ENCODE results near the gene RETN.

DNA sequence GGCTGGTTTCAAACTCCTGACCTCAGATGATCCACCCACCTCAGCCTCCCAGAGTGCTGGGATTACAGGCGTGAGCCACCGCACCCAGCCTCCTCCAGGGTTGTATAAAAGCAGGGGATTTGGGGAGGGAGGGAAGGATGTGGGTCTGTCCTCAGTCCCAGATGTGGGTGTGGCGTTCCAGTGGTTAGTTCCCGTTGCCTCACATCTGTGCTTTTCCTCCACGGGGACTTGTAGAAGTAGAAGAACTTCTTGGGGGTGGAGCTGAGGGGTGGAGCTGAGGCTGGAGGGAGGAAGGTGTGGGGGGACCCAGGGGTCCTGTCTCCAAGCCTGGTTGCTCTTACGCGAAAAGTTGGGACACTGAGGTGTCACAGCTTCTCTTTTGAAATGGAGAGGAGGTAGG lies 7.5 kb downstream of the RETN start:
- TF ChIP-seq, protein P1, sequence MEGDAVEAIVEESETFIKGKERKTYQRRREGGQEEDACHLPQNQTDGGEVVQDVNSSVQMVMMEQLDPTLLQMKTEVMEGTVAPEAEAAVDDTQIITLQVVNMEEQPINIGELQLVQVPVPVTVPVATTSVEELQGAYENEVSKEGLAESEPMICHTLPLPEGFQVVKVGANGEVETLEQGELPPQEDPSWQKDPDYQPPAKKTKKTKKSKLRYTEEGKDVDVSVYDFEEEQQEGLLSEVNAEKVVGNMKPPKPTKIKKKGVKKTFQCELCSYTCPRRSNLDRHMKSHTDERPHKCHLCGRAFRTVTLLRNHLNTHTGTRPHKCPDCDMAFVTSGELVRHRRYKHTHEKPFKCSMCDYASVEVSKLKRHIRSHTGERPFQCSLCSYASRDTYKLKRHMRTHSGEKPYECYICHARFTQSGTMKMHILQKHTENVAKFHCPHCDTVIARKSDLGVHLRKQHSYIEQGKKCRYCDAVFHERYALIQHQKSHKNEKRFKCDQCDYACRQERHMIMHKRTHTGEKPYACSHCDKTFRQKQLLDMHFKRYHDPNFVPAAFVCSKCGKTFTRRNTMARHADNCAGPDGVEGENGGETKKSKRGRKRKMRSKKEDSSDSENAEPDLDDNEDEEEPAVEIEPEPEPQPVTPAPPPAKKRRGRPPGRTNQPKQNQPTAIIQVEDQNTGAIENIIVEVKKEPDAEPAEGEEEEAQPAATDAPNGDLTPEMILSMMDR (IDR thresholded peaks at IDR 0.05; ENCODE audit: low read length), result no peak
- TF ChIP-seq EZH2 (optimal IDR thresholded peaks at IDR 0.05; ENCODE audit: low read depth, low read length), result no peak

All from MM.1S (cell line).